G401 (cell line): Measurements from ENCODE around the gene SIK3. TPM values are rescaled to one million over a fixed set of nuclear protein-coding genes. Genes with fewer than 3 reads are reported as not detected.

ENCODE experiments used
- DNase-seq: peaks from one replicate; pipeline ENCODE4 v3.0.0-alpha.2; 2015; ENCODE audit warnings: low spot score
- in situ Hi-C: cut with HindIII; loops from 2 replicates; pipeline ENCODE4 v1.10.0; 2016; ENCODE audit warnings: low sequenced_read_pairs, mixed read lengths
- total RNA-seq: library from RNA; depleted of rRNA; stranded (reverse); fragments of >200 nt; shearing (Covaris generic); gene quantifications from 2 replicates; pipeline ENCODE4 v1.2.3, GENCODE V29; 2014

SIK3 gene
- total RNA-seq, 1 experiment from 2014 or later, result 8.1 TPM

GRCh38 chr11:116918925-116919655, 179.1 kb downstream of the SIK3 start:
- in situ Hi-C loops, result no loop called here
- DNase-seq, result no peak

DNA sequence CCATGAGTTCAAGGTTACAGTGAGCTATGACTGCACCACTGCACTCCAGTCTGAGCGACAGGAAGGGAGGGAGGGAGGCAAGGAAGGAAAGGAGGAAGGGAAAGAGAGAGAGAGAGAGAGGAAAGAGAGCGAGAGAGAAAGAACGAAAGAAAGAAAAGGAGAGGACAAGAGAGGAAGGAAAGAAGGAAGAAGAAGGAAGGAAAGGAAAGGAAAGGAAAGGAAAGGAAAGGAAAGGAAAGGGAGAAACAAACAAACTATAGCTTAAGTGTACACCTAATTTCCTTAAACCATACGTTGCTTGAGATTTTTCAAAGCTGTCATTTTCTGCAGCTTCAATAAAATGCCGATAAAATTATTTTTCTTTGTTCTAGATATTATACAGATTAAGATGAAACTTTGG, 180.6 kb downstream of the SIK3 start:
- no peak for DNase-seq
- in situ Hi-C loops, result no loop called here

DNA sequence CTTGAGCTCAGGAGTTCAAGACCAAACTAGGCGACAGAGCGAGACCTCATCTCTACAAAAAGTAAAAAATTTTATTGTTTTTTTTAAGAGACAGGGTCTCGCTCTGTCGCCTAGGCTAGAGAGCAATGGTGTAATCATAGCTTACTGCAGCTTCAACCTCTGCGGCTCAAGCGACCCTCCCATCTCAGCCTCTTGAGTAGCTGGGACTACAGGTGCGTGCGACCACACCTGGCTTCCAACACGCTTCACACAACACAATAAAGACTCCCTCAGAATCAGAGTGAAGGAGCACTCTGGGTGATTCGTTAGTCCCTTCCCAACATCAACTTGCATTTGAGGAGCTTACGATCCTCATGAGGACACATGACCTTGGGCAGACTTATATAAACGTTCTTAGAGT, 181.3 kb downstream of the SIK3 start:
- in situ Hi-C loops, result no loop called here
- no peak for DNase-seq

GRCh38 chr11:116916052-116916451, 182.2 kb downstream of the SIK3 start:
- in situ Hi-C loops, result no loop called here
- DNase-seq, result no peak

GRCh38 chr11:116913000-116913399, 185.2 kb downstream of the SIK3 start:
- no peak for DNase-seq
- in situ Hi-C loops, result no loop called here

DNA sequence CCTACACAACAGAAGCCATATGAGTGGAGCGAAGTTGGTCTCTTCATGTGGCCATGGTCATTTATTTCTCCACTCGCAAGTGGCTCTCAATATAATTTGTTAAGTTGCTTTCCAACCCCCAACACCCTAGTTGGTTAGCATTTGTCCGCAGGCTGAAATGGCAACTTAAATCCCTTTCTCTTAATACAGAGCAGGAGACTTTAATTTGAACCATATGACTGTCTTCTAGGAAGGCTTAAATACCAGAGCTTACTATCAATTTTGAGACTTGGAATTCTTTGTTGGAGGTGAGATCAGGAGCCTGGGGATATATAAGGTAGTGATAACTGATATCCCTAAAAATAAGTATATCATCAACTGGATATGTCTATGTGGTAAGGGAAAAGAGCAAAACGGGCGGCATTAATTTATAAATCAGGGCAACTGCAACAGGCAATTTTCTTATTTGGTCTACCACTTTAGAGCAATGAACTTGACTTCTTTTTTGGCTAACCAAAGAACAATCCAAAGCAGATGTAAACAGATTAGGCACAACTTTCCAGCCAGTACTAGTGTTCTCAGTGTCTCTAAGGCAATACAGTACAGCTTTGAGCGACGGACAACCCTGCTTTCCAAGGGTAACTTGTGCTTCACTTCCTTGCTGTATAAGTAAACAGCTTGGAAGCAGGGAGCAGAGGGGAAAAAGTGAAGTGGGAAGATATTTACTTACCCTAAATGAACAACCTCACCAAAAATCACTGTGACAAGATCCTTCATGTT, 186.1 kb downstream of the SIK3 start:
- in situ Hi-C loops, result no loop called here

GRCh38 chr11:116910847-116911246, 187.4 kb downstream of the SIK3 start:
- no peak for DNase-seq
- in situ Hi-C loops, result no loop called here

More for the DNA sequence above, 186.1 kb downstream of the SIK3 start:
- DNase-seq, result no peak

GRCh38 chr11:116910378-116910777, 187.8 kb downstream of the SIK3 start:
- no peak for DNase-seq
- in situ Hi-C loops, result no loop called here

DNA sequence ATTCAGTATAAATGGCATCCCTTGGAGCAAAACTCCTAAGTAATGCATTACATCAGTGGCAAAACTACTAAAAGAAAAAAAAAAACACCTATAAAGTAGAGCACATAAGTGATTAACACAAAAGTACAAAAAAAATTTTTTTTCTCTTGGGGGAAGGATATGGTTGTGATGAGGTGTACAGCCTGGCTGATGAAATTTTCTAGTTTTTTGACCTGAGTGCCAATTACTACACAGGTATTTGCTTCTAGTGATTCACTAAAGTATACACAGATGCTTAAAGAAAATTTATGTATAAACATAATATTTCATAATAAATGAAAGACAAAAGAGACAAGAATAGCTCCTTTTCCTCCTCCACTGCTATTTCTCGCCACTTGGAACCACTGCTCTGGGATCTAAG, 189.0 kb downstream of the SIK3 start:
- no peak for DNase-seq
- in situ Hi-C loops, result no loop called here

DNA sequence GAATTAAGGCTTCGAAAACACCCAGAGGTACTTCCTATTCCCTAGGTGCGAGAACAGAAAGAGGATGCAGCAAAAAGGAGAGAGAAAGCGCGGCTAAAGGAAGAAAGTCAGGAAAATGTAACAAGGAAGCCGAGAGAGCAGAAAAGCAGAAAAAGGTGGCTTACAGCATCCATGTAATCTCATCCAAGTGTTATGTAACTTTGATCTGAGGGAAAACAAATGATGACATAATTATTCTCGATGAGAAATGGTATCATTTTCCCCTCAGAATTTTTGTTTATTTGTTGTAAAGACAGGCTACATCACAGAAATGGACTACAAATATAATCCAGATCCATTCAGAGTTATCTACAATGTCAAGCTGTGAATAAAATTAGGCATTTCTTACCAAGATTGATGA, 191.7 kb downstream of the SIK3 start:
- DNase-seq, result no peak
- in situ Hi-C loops, result no loop called here

- DNase-seq, result no peak
- in situ Hi-C loops, result no loop called here
These were observed 195.1 kb downstream of the SIK3 start for GRCh38 chr11:116903090-116903489.

GRCh38 chr11:116901964-116902688, 196.1 kb downstream of the SIK3 start:
- in situ Hi-C loops, result no loop called here

DNA sequence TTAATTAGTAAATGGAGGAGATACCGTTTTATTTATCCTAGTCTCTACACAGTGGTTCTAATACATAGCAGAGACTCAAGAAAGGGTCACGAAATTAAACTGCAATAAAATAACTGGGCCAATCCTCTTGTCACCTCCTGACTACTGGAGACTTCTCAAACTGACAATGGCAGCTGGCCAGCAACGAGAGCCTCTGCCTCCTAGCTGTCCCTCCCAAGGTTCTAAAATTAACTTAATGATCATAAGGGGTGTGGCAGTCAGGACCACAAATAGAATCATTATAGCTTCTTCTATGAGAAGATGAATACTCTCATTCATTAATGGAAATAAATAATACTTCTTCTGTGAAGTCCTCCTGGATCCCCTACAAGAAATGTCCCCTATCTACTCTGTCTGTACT, 197.0 kb downstream of the SIK3 start:
- in situ Hi-C loops, result no loop called here
- peak; percentile 58 for DNase-seq

More at GRCh38 chr11:116901964-116902688, 196.1 kb downstream of the SIK3 start:
- DNase-seq, result no peak

GRCh38 chr11:116896211-116896610, 202.0 kb downstream of the SIK3 start:
- in situ Hi-C loops, result no loop called here
- DNase-seq, result no peak

GRCh38 chr11:116895048-116895757, 203.0 kb downstream of the SIK3 start:
- DNase-seq, result no peak
- in situ Hi-C loops, result no loop called here

GRCh38 chr11:116893906-116894305, 204.3 kb downstream of the SIK3 start:
- in situ Hi-C loops, result no loop called here

DNA sequence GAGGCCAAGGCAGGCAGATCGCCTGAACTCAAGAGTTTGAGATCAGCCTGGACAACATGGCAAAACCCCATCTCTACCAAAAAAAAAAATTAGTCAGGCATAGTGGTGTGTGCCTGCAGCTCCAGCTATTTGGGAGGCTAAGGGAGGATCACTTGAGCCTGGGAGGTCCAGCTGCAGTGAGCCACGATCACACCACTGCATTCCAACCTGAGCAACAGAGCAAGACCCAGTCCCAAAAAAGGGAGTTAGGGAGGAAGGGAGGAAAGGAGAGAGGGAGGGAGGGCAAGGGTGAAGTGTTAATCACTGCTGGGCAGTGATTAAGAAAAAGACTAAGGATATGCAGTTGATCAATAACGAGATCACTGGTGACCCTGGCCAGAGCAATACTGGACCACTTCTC, 204.8 kb downstream of the SIK3 start:
- no peak for DNase-seq
- in situ Hi-C loops, result no loop called here

More at GRCh38 chr11:116893906-116894305, 204.3 kb downstream of the SIK3 start:
- DNase-seq, result peak; percentile 66

GRCh38 chr11:116892374-116892773, 205.9 kb downstream of the SIK3 start:
- in situ Hi-C loops, result no loop called here
- DNase-seq, result no peak

GRCh38 chr11:116891746-116892145, 206.5 kb downstream of the SIK3 start:
- in situ Hi-C loops, result no loop called here
- no peak for DNase-seq
